GM06990 (cell line): Measurements from ENCODE around the gene CRYBB3.

Experiments used
- DNase-seq: peaks from one replicate; pipeline ENCODE4 v3.0.0-alpha.2; 2011; ENCODE audit not compliant: insufficient read length; ENCODE audit errors: extremely low read depth
- H3K27me3 ChIP-seq: replicated peaks from 2 replicates; pipeline ENCODE4 v1.6.0; 2011; ENCODE audit warnings: low read length; ENCODE audit not compliant: control insufficient read depth, insufficient read depth
- H3K36me3 ChIP-seq: 2 replicates; pipeline ENCODE4 v1.5.1; 2011; ENCODE audit warnings: low read length; ENCODE audit not compliant: control insufficient read depth, insufficient read depth
- H3K4me3 ChIP-seq: replicated peaks from 2 replicates; pipeline ENCODE4 v1.5.1; 2011; ENCODE audit warnings: low read depth, mild to moderate bottlenecking, control low read depth, low read length
- CTCF ChIP-seq: IDR thresholded peaks from 2 replicates; pipeline ENCODE4 v1.5.1; 2011; ENCODE audit warnings: low read length, control low read depth, mild to moderate bottlenecking, inconsistent platforms; ENCODE audit not compliant: insufficient read depth, poor library complexity, severe bottlenecking

CRYBB3 gene

GRCh38 chr22:25172153-25172552 lies 27.5 kb upstream of the CRYBB3 start:
- Histone ChIP-seq H3K4me3 (no peak overlapping the region), H3K27me3 (no peaks in the 10 kb centered on the region; the same call in 1 of the 2 replicates), H3K36me3 (no peaks in the 10 kb centered on the region)
- TF ChIP-seq CTCF, result peak; percentile 44
- no peak for DNase-seq

DNA sequence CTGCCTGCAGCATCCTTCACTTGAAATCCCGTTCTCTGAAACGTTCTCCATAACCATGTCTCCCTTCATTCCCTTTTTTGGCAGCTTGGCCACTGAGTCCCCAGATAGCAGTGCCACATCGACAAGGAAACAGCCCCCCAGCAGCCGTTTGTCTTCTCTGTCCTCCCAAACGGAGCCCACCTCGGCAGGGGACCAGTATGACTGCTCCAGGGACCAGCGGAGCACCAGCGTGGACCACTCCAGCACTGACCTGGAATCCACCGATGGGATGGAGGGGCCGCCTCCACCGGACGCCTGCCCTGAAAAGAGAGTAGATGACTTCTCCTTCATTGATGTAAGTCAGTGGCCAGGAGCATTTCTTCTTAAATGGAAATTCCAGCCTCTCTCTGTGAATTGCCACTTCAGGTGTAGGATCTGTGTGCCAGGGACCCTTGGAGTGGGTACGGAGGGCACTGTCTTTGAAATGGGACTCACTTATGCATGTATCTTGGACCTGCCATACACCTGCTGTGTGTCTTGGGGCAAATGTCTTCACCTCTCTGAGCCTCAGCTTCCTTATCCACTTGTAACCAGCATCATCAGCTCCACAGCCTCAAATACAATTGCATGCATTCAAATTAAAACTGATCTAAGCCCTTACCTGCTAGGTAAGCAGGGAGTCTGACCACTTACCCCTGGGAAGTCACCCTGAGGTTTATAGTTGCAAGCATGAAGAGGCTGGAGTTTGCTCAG lies 25.3 kb upstream of the CRYBB3 start:
- DNase-seq, result no peak
- Histone ChIP-seq H3K36me3 (no peaks in the 10 kb centered on the region), H3K4me3 (no peak overlapping the region), H3K27me3 (no peaks in the 10 kb centered on the region; the same call in 1 of the 2 replicates)
- TF ChIP-seq CTCF, result no peak

DNA sequence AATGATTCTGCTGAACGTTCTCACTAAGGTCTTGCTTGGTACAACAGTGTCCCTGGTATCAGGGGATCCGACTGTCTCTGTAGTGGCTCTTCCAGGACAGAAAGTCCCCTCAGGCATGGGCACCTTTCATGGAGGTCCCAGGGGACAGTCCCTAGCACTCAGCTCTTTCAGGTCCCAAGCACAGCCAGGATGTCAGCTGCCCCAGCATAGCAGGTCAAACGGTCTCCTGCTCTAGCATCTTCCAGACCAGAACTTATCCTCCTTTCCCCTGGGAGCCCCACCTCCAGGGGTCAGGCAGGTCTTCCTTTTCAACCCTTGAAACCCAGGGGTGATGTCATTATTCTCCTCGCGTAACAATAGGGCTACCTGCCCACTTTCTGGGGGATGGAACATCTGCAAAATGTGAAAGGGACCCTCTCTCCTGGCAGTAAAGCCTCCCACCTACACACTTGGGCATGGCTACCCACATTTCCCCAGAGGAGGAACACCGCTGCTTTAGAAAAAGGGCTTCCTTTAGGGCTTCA lies 24.7 kb upstream of the CRYBB3 start:
- no peaks in the 10 kb centered on the region for H3K36me3 ChIP-seq
- H3K4me3 ChIP-seq, result no peak overlapping the region
- no peak for TF ChIP-seq CTCF
- DNase-seq, result no peak
- H3K27me3 ChIP-seq, result no peaks in the 10 kb centered on the region

DNA sequence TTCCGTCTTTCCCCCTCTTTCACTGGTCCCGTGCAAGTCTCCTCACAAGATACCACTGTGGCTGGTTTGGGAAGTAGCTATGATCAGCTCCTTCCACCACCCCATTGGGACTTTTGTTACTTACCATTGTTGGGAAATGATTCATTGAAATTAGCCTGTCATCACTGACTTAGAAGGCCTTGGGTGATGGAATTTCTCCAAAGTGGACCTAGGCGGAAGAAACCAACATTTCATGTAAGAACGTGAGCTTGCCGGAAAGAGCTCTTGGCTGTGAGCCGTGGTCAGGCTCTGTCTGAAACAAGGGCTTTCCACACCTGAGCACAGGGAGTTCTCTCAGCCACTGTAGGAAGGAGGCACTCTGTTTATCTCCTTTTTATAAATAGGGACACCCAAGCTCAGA lies 23.5 kb upstream of the CRYBB3 start:
- DNase-seq, result no peak
- Histone ChIP-seq H3K4me3 (no peak overlapping the region), H3K27me3 (no peaks in the 10 kb centered on the region), H3K36me3 (no peaks in the 10 kb centered on the region)
- TF ChIP-seq CTCF, result no peak

- Histone ChIP-seq H3K27me3 (no peaks in the 10 kb centered on the region), H3K4me3 (no peak overlapping the region), H3K36me3 (no peaks in the 10 kb centered on the region)
- no peak for TF ChIP-seq CTCF
- DNase-seq, result no peak
Measured at GRCh38 chr22:25176799-25177198, 22.9 kb upstream of the CRYBB3 start.

DNA sequence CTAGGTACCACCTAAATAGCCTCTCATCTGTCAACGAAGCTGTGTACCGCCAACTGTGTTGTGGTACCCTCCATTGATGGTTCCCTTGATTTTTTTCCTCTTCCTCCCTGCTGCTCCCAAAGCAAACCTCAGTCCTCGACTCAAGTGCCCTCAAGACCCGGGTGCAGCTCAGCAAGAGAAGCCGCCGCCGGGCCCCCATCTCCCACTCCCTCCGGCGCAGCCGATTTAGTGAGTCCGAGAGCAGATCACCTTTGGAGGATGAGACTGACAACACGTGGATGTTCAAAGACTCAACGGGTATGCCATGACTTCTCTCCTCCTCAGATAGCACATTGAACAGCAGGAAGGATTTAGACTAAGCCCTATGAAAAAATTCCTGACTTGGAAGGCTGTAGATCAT lies 22.4 kb upstream of the CRYBB3 start:
- DNase-seq, result no peak
- no peaks in the 10 kb centered on the region for H3K27me3 ChIP-seq
- H3K4me3 ChIP-seq, result no peak overlapping the region
- no peaks in the 10 kb centered on the region for H3K36me3 ChIP-seq
- no peak for TF ChIP-seq CTCF
